HCT116 (cell line): Measurements from ENCODE around the gene GP9. TPM values are rescaled to one million over a fixed set of nuclear protein-coding genes. Genes with fewer than 3 reads are reported as not detected.

Experiments used
- ATAC-seq: fragments of 200-7000 bp; cut with Tn5 transposase; 2 replicates; pipeline ENCODE4 v1.9.1; 2020; ENCODE audit warnings: mild to moderate bottlenecking, moderate library complexity
- BruUV-seq: library from RNA; stranded (reverse); fragments of 400-500 nt; replicated peaks from 2 replicates; lab custom pipeline; 2021; lab: Mats Ljungman, UMichigan
- CTCF ChIA-PET: fragments of 300-600 bp; sonication (Branson Sonifier 250); formaldehyde crosslinking; loops from one replicate; lab custom pipeline; 2021; ENCODE audit warnings: antibody characterized with exemption; lab: Charles Lee
- POLR2A ChIA-PET: fragments of 300-600, 350-600 bp; sonication (Branson Sonifier 250); formaldehyde crosslinking; loops from one replicate; lab custom pipeline; 2021; ENCODE audit warnings: antibody characterized with exemption; lab: Charles Lee
- RAD21 ChIA-PET, 2 experiments: fragments of 300-600 bp; sonication (Branson Sonifier 250); formaldehyde crosslinking; loops; one replicate each; lab custom pipeline; 2023; ENCODE audit warnings: low total read pairs in 2 of 2; ENCODE audit not compliant: uncharacterized antibody in 2 of 2, unreplicated experiment in 2 of 2, low non-redundant PET in 1 of 2; lab: Charles Lee
- DNase-seq: peaks from one replicate; pipeline ENCODE4 v3.0.0-alpha.2; 2010; ENCODE audit warnings: low read depth, low spot score
- H2AFZ ChIP-seq: fragments of 200-600 bp; shearing (Covaris generic), sonication (generic); 2 replicates; pipeline ENCODE4 v1.6.1; 2017; ENCODE audit warnings: low read depth, mixed run types, mixed read lengths, antibody characterized with exemption, low read length; ENCODE audit not compliant: poor library complexity, severe bottlenecking
- H3K27ac ChIP-seq: 2 replicates; pipeline ENCODE4 v1.5.1; 2012; ENCODE audit warnings: low read depth, low read length
- H3K27me3 ChIP-seq: fragments of 200-600 bp; sonication (generic); 2 replicates; pipeline ENCODE4 v1.6.1; 2016; ENCODE audit warnings: mixed run types, low read length, mixed read lengths; ENCODE audit not compliant: insufficient read depth
- H3K36me3 ChIP-seq, 2 experiments: fragments of 200-500 bp in 1 of 2; fragments of 200-600 bp in 1 of 2; sonication (Bioruptor generic) in 1 of 2; sonication (generic) in 1 of 2; 2 replicates each; pipeline versions ENCODE4 v1.5.1 to v1.6.1; 2014 to 2016; ENCODE audit warnings: low read length in 2 of 2, inconsistent platforms in 1 of 2, mixed read lengths in 1 of 2, mixed run types in 1 of 2; ENCODE audit not compliant: insufficient read depth in 2 of 2, control insufficient read depth in 1 of 2
- H3K4me1 ChIP-seq, 2 experiments: fragments of 200-600 bp in 1 of 2; sonication (generic) in 1 of 2; 2 replicates each; pipeline versions ENCODE4 v1.5.1 to v1.6.1; 2012 to 2017; ENCODE audit warnings: low read length in 2 of 2, inconsistent platforms in 1 of 2, mild to moderate bottlenecking in 1 of 2, mixed read lengths in 1 of 2, mixed run types in 1 of 2, moderate library complexity in 1 of 2; ENCODE audit not compliant: insufficient read depth in 2 of 2, control insufficient read depth in 1 of 2
- H3K4me2 ChIP-seq: fragments of 200-600 bp; sonication (generic); 2 replicates; pipeline ENCODE4 v1.6.1; 2017; ENCODE audit warnings: mixed run types, low read length, mixed read lengths
- H3K4me3 ChIP-seq, 2 experiments: fragments of 200-600 bp in 1 of 2; sonication (generic) in 1 of 2; replicated peaks in 1 of 2; 2 replicates each; pipeline ENCODE4 v1.5.1; 2011 to 2016; ENCODE audit warnings: low read length in 2 of 2, control low read depth in 1 of 2, low read depth in 1 of 2, mild to moderate bottlenecking in 1 of 2, mixed read lengths in 1 of 2, mixed run types in 1 of 2
- H3K79me2 ChIP-seq: fragments of 200-600 bp; sonication (generic); 2 replicates; pipeline ENCODE4 v1.6.1; 2017; ENCODE audit warnings: mild to moderate bottlenecking, mixed run types, low read length, moderate library complexity, mixed read lengths; ENCODE audit not compliant: insufficient read depth
- H3K9ac ChIP-seq: fragments of 200-600 bp; sonication (generic); 2 replicates; pipeline ENCODE4 v1.6.1; 2016; ENCODE audit warnings: low read length, mixed read lengths
- H3K9me2 ChIP-seq: fragments of 200-600 bp; sonication (generic), shearing (Covaris generic); 2 replicates; pipeline ENCODE4 v1.6.1; 2017; ENCODE audit warnings: mixed run types, mild to moderate bottlenecking, moderate library complexity; ENCODE audit not compliant: insufficient read depth
- H3K9me3 ChIP-seq, 2 experiments: fragments of 200-500 bp in 1 of 2; fragments of 200-600 bp in 1 of 2; sonication (Bioruptor generic) in 1 of 2; sonication (generic) in 1 of 2; 2 replicates each; pipeline ENCODE4 v1.6.1; 2014 to 2017; ENCODE audit warnings: low read length in 2 of 2, mixed read lengths in 2 of 2, inconsistent platforms in 1 of 2, low read depth in 1 of 2, mild to moderate bottlenecking in 1 of 2, mixed run types in 1 of 2, moderate library complexity in 1 of 2; ENCODE audit not compliant: control insufficient read depth in 1 of 2, insufficient read depth in 1 of 2
- H4K20me1 ChIP-seq: fragments of 200-600 bp; sonication (generic), shearing (Covaris generic); 2 replicates; pipeline ENCODE4 v1.6.1; 2017; ENCODE audit warnings: mixed run types, mild to moderate bottlenecking, moderate library complexity; ENCODE audit not compliant: insufficient read depth
- ATF3 ChIP-seq: IDR thresholded peaks from 2 replicates; pipeline ENCODE4 v1.6.1; 2012
- CBX3 ChIP-seq: IDR thresholded peaks from 2 replicates; pipeline ENCODE4 v1.6.1; 2012; ENCODE audit warnings: low read depth
- CEBPB ChIP-seq: IDR thresholded peaks from 2 replicates; pipeline ENCODE4 v1.6.1; 2012; ENCODE audit warnings: low read depth
- ELF1 ChIP-seq: IDR thresholded peaks from 2 replicates; pipeline ENCODE4 v1.6.1; 2012; ENCODE audit warnings: low read depth, borderline replicate concordance
- EZH2phosphoT487 ChIP-seq: fragments of 200-600 bp; IDR thresholded peaks from 2 replicates; pipeline ENCODE4 v1.6.1; 2018; ENCODE audit warnings: antibody characterized with exemption, borderline replicate concordance
- MAX ChIP-seq: IDR thresholded peaks from 2 replicates; pipeline ENCODE4 v1.6.1; 2012
- RAD21 ChIP-seq: IDR thresholded peaks from 2 replicates; pipeline ENCODE4 v1.6.1; 2012; ENCODE audit warnings: low read depth, mild to moderate bottlenecking
- SIN3A ChIP-seq: IDR thresholded peaks from 2 replicates; pipeline ENCODE4 v1.6.1; 2012; ENCODE audit warnings: low read depth
- SRF ChIP-seq: IDR thresholded peaks from 2 replicates; pipeline ENCODE4 v1.6.1; 2012; ENCODE audit warnings: low read depth
- TCF7L2 ChIP-seq: IDR thresholded peaks from 2 replicates; pipeline ENCODE4 v1.7.0; 2011; ENCODE audit warnings: borderline replicate concordance, inconsistent platforms; ENCODE audit not compliant: insufficient read depth, insufficient read length; ENCODE audit errors: extremely low read depth
- ZBTB33 ChIP-seq: IDR thresholded peaks from 2 replicates; pipeline ENCODE4 v1.6.1; 2011; ENCODE audit warnings: mild to moderate bottlenecking, low read length, moderate library complexity; ENCODE audit not compliant: insufficient replicate concordance; ENCODE audit errors: extremely low read depth
- intact Hi-C: fragments of 100-400 bp; cut with micrococcal nuclease; formaldehyde crosslinking; loops from 2 replicates; pipeline ENCODE4 v1.10.0; 2022
- total RNA-seq: library from RNA; stranded (reverse); gene quantifications from one replicate; pipeline ENCODE4 v1.2.1, GENCODE V29; 2021; ENCODE audit not compliant: unreplicated experiment

The GP9 gene
- total RNA-seq, 1 experiment from 2014 or later, result not detected

GRCh38 chr3:129078510-129078909 is 17.9 kb downstream of the GP9 start:
- intact Hi-C loops, result no loop called here
- no peak for DNase-seq
- no peak overlapping the region for H3K9ac ChIP-seq
- no peak overlapping the region for H3K4me3 ChIP-seq
- H3K79me2 ChIP-seq, result no peaks in the 10 kb centered on the region
- no peaks in the 10 kb centered on the region for H3K36me3 ChIP-seq
- no peaks in the 10 kb centered on the region for H3K27me3 ChIP-seq
- no peaks in the 10 kb centered on the region for H3K9me2 ChIP-seq
- H2AFZ ChIP-seq, result no peak overlapping the region
- no peak overlapping the region for H3K27ac ChIP-seq
- ATAC-seq, result no peak
- H4K20me1 ChIP-seq, result no peaks in the 10 kb centered on the region
- no peak overlapping the region for H3K4me2 ChIP-seq
- TF ChIP-seq ELF1 (no peak), TCF7L2 (no peak), CBX3 (no peak), MAX (no peak), ATF3 (no peak), SIN3A (no peak), SRF (no peak), RAD21 (no peak), CEBPB (no peak), ZBTB33 (no peak), EZH2phosphoT487 (no peak)
- TF ChIP-seq, all 23 proteins: peak for 0
- ChIA-PET CTCF (no interaction called here), POLR2A (no interaction called here), RAD21 (interaction anchor here in 1 of 2 experiments (0.6 kb wide), 1 partner anchor 108 kb away, joined by 4 read pairs; no protein-coding TSS in a partner anchor)
- BruUV-seq, result no TSS peak
- Histone ChIP-seq H3K4me1 (no peaks in the 10 kb centered on the region), H3K9me3 (no peaks in the 10 kb centered on the region)
